Endodermal cell (in vitro differentiated cells): ENCODE results near the gene MRPL47. TPM values are rescaled to one million over a fixed set of nuclear protein-coding genes. Genes with fewer than 3 reads are reported as not detected.

Source experiments
- DNase-seq: peaks from one replicate; pipeline ENCODE4 v3.0.0-alpha.2; 2017
- H3K27ac ChIP-seq: 2 replicates; pipeline ENCODE4 v1.5.1; 2013; ENCODE audit warnings: mild to moderate bottlenecking, low read depth, low read length, moderate library complexity
- H3K27me3 ChIP-seq: 2 replicates; pipeline ENCODE4 v1.6.1; 2013; ENCODE audit warnings: mild to moderate bottlenecking, low read length, moderate library complexity; ENCODE audit not compliant: insufficient read depth, control insufficient read depth, poor library complexity, severe bottlenecking
- H3K36me3 ChIP-seq: 2 replicates; pipeline ENCODE4 v1.7.0; 2013; ENCODE audit warnings: mild to moderate bottlenecking, low read length, moderate library complexity; ENCODE audit not compliant: control insufficient read depth, insufficient read depth
- H3K4me1 ChIP-seq: one replicate; pipeline ENCODE4 v1.7.0; 2013; ENCODE audit warnings: low read length; ENCODE audit not compliant: control insufficient read depth, insufficient read depth
- H3K4me3 ChIP-seq: 2 replicates; pipeline ENCODE4 v1.5.1; 2013; ENCODE audit warnings: mild to moderate bottlenecking, low read length, moderate library complexity
- H3K9ac ChIP-seq: 2 replicates; pipeline ENCODE4 v1.6.1; 2013; ENCODE audit warnings: mild to moderate bottlenecking, low read length, moderate library complexity; ENCODE audit not compliant: poor library complexity, severe bottlenecking; ENCODE audit errors: extremely low read depth
- H3K9me3 ChIP-seq: 2 replicates; pipeline ENCODE4 v1.6.1; 2013; ENCODE audit warnings: mild to moderate bottlenecking, low read length, moderate library complexity; ENCODE audit not compliant: control insufficient read depth
- H3K27ac Mint-ChIP-seq: 2 replicates; pipeline ENCODE4 v1.8.0; 2020; ENCODE audit warnings: mixed read lengths
- H3K27me3 Mint-ChIP-seq: 2 replicates; pipeline ENCODE4 v1.8.0; 2021; ENCODE audit warnings: mild to moderate bottlenecking, mixed read lengths; ENCODE audit not compliant: insufficient read depth
- H3K36me3 Mint-ChIP-seq: 2 replicates; pipeline ENCODE4 v1.8.0; 2020; ENCODE audit warnings: low read depth, mixed read lengths
- H3K4me1 Mint-ChIP-seq: 2 replicates; pipeline ENCODE4 v1.8.0; 2020; ENCODE audit warnings: mixed read lengths
- H3K4me3 Mint-ChIP-seq: 2 replicates; pipeline ENCODE4 v1.8.0; 2020; ENCODE audit warnings: mild to moderate bottlenecking, moderate library complexity, mixed read lengths
- H3K9me3 Mint-ChIP-seq: 2 replicates; pipeline ENCODE4 v1.8.0; 2020; ENCODE audit warnings: mild to moderate bottlenecking, mixed read lengths
- WGBS, 2 experiments: methylation state at CpG; one replicate each; pipeline versions ENCODE4 v1.1.5 to v1.1.7; 2013; ENCODE audit warnings: missing lambda C conversion rate in 2 of 2, mixed read lengths in 1 of 2; ENCODE audit not compliant: insufficient coverage in 1 of 2, insufficient read length in 1 of 2; 5-methylcytosine and 5-hydroxymethylcytosine counted together
- total RNA-seq, 2 donors: library from RNA; stranded (reverse); fragmentation: NEBNext Ultra II Directional in 1 of 2; extraction: Animal tissue kit (Norgen Biotek cat#: 25700) in 1 of 2; gene quantifications; 2 replicates in 1 of 2; 3 replicates in 1 of 2; pipeline ENCODE4 v1.2.1, GENCODE V29; 2021
- TF ChIP-seq, protein P1 (sequence below): fragments of 200-600 bp; sonication (generic); conservative IDR thresholded peaks from 2 replicates; pipeline ENCODE4 v1.5.0; 2021; ENCODE audit warnings: antibody characterized with exemption, mild to moderate bottlenecking

MRPL47 gene
- total RNA-seq, 2 donors from 2014 or later, result 63.8 to 74.8 TPM

- H3K36me3 Mint-ChIP-seq, result peaks cover 33% of the 10 kb centered on the region
- peaks cover 7% of the 10 kb centered on the region for H3K4me1 ChIP-seq
- no peaks in the 10 kb centered on the region for H3K27me3 Mint-ChIP-seq
- DNase-seq, result no peak
- no peak overlapping the region for H3K4me3 Mint-ChIP-seq
- H3K4me3 ChIP-seq, result no peak overlapping the region
- H3K4me1 Mint-ChIP-seq, result peaks cover 33% of the 10 kb centered on the region
- peaks cover 22% of the 10 kb centered on the region for H3K36me3 ChIP-seq
- H3K9me3 ChIP-seq, result no peaks in the 10 kb centered on the region
- TF ChIP-seq, protein P1, sequence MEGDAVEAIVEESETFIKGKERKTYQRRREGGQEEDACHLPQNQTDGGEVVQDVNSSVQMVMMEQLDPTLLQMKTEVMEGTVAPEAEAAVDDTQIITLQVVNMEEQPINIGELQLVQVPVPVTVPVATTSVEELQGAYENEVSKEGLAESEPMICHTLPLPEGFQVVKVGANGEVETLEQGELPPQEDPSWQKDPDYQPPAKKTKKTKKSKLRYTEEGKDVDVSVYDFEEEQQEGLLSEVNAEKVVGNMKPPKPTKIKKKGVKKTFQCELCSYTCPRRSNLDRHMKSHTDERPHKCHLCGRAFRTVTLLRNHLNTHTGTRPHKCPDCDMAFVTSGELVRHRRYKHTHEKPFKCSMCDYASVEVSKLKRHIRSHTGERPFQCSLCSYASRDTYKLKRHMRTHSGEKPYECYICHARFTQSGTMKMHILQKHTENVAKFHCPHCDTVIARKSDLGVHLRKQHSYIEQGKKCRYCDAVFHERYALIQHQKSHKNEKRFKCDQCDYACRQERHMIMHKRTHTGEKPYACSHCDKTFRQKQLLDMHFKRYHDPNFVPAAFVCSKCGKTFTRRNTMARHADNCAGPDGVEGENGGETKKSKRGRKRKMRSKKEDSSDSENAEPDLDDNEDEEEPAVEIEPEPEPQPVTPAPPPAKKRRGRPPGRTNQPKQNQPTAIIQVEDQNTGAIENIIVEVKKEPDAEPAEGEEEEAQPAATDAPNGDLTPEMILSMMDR, result no peak
- no peak overlapping the region for H3K9ac ChIP-seq
- H3K27me3 ChIP-seq, result no peaks in the 10 kb centered on the region
- peaks cover 2% of the 10 kb centered on the region for H3K9me3 Mint-ChIP-seq
- WGBS, 2 experiments, result 50 to 95% methylated on average over 1 to 2 of the region's 2 CpGs
- H3K27ac Mint-ChIP-seq, result no peak overlapping the region
- no peak overlapping the region for H3K27ac ChIP-seq
Observed at GRCh38 chr3:179613807-179614206, 9.4 kb upstream of the MRPL47 start.

GRCh38 chr3:179610066-179610465 lies 5.6 kb upstream of the MRPL47 start:
- no peak for DNase-seq
- Mint-ChIP-seq H3K36me3 (peaks cover 16% of the 10 kb centered on the region), H3K4me1 (peaks cover 48% of the 10 kb centered on the region), H3K27ac (peak overlapping the region; percentile 66), H3K27me3 (no peaks in the 10 kb centered on the region), H3K4me3 (no peak overlapping the region), H3K9me3 (no peaks in the 10 kb centered on the region)
- TF ChIP-seq, protein P1, result no peak
- Histone ChIP-seq H3K4me1 (peaks cover 9% of the 10 kb centered on the region), H3K27ac (no peak overlapping the region), H3K27me3 (no peaks in the 10 kb centered on the region), H3K4me3 (no peak overlapping the region), H3K9ac (no peak overlapping the region), H3K36me3 (peaks cover 4% of the 10 kb centered on the region), H3K9me3 (no peaks in the 10 kb centered on the region)
- WGBS, 2 experiments, result 80 to 93% methylated on average over 2 to 4 of the region's 4 CpGs

DNA sequence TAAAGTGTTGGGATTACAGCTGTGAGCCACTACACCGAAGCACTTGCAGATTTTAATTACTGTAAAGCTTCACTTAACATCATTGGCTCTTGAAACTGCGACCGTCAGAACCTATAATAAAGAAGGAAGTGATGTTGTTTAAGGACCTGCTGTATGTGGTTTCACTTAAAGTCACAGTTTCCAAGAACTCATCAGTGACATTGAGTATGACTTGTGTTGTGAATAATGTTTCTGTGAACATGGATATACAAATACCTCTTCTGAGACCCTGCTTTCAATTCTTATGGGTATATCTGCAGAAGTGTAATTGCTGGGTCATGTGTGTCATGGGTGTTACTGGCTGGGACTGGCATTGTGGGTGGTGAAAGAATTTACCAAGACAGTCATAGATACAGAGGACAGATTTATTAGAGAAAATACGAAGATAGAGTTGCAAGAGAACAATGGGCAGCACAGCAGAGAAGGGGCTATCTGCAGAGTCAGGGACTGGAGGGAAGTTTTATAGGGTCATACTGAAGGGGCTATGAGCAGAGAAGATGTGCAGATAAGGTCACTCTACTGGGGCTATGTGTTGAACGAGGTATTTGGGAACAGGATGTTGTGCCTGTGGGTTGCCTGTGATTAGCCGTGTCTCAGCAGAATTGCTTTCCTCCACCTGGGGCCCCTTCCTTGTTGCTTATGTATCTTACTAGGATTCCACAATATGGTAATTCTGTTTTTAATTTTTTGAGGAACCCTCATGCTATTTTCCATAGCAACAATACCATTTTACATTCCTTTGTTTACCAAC lies 4.7 kb upstream of the MRPL47 start:
- peaks cover 8% of the 10 kb centered on the region for H3K4me1 ChIP-seq
- H3K27ac Mint-ChIP-seq, result peak overlapping the region; percentile 89
- H3K4me1 Mint-ChIP-seq, result peaks cover 47% of the 10 kb centered on the region
- no peak overlapping the region for H3K9ac ChIP-seq
- DNase-seq, result no peak
- H3K27me3 Mint-ChIP-seq, result no peaks in the 10 kb centered on the region
- H3K9me3 Mint-ChIP-seq, result no peaks in the 10 kb centered on the region
- TF ChIP-seq, protein P1, result no peak
- no peaks in the 10 kb centered on the region for H3K27me3 ChIP-seq
- peaks cover 16% of the 10 kb centered on the region for H3K36me3 Mint-ChIP-seq
- peak overlapping the region; percentile 38 for H3K4me3 Mint-ChIP-seq
- 73 to 77% methylated on average over 4 to 6 of the region's 6 CpGs for WGBS, 2 experiments
- H3K4me3 ChIP-seq, result peak overlapping the region; percentile 14
- no peaks in the 10 kb centered on the region for H3K9me3 ChIP-seq
- peaks cover 4% of the 10 kb centered on the region for H3K36me3 ChIP-seq
- no peak overlapping the region for H3K27ac ChIP-seq
